Measurements from ENCODE around the gene TMEFF2.

The TMEFF2 gene

DNA sequence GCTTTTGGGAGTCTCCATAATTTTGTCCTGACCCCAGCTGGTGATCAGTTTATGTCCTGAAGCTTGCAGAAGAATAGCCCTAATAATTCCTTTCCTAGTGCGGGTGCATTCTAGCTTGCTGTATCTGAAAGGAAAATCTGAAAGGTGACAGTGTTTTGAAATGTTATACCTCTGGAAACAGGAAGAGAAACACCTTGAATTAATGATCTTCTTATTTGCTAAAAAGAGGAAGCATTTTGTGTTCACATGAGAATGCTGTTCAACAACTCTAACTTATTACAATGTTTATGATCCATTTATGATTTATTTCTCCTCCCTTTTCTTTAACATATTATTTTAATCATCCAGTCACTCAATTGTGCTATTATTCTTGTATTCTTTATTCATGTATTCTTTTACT lies 280.9 kb downstream of the TMEFF2 start:
- H3K4me1 ChIP-seq (ENCODE audit: control insufficient read depth, insufficient read depth, low read length), result no peaks in the 10 kb centered on the region
- H3K9me3 ChIP-seq (ENCODE audit: control insufficient read depth, low read length), result no peaks in the 10 kb centered on the region
- no peak overlapping the region for H3K9ac ChIP-seq (ENCODE audit: low read length)
- H3K36me3 ChIP-seq (ENCODE audit: control insufficient read depth, insufficient read depth, low read length), result no peaks in the 10 kb centered on the region
- no peak overlapping the region for H3K4me3 ChIP-seq (ENCODE audit: low read length)
- no peaks in the 10 kb centered on the region for H3K27me3 ChIP-seq (ENCODE audit: control insufficient read depth, insufficient read depth, low read length)

- Histone ChIP-seq H3K9me3 (ENCODE audit: control insufficient read depth, low read length) (no peaks in the 10 kb centered on the region), H3K9ac (ENCODE audit: low read length) (no peak overlapping the region), H3K4me1 (ENCODE audit: control insufficient read depth, insufficient read depth, low read length) (no peaks in the 10 kb centered on the region), H3K4me3 (ENCODE audit: low read length) (no peak overlapping the region), H3K27me3 (ENCODE audit: control insufficient read depth, insufficient read depth, low read length) (no peaks in the 10 kb centered on the region), H3K36me3 (ENCODE audit: control insufficient read depth, insufficient read depth, low read length) (no peaks in the 10 kb centered on the region)
These were observed 282.0 kb downstream of the TMEFF2 start for GRCh38 chr2:191912764-191913163.

DNA sequence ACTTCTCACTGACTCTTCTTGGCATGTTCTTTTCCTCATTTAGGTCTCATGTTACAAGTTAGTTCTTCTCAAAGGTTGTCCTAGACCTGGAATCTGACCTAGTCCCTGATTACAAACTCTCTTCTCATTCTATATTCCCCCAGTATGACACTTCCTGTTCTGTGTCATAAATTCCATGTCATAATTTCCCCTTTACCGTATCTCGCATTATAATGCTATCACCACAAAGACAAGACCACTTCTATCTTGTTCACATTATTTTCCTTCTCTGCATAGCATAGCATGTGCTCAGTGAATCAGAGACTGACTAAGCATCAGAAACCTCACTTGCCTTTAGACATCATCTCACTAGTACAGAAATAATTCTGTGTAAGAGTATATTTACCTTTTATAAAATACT lies 284.2 kb downstream of the TMEFF2 start:
- Histone ChIP-seq H3K4me1 (ENCODE audit: control insufficient read depth, insufficient read depth, low read length) (no peaks in the 10 kb centered on the region), H3K27me3 (ENCODE audit: control insufficient read depth, insufficient read depth, low read length) (no peaks in the 10 kb centered on the region), H3K9me3 (ENCODE audit: control insufficient read depth, low read length) (no peaks in the 10 kb centered on the region)

GRCh38 chr2:191908874-191909273 lies 285.9 kb downstream of the TMEFF2 start:
- Histone ChIP-seq H3K4me1 (ENCODE audit: control insufficient read depth, insufficient read depth, low read length) (no peaks in the 10 kb centered on the region), H3K9ac (ENCODE audit: low read length) (no peak overlapping the region), H3K4me3 (ENCODE audit: low read length) (no peak overlapping the region), H3K36me3 (ENCODE audit: control insufficient read depth, insufficient read depth, low read length) (no peaks in the 10 kb centered on the region), H3K27me3 (ENCODE audit: control insufficient read depth, insufficient read depth, low read length) (no peaks in the 10 kb centered on the region), H3K9me3 (ENCODE audit: control insufficient read depth, low read length) (no peaks in the 10 kb centered on the region)

More for the DNA sequence above, 284.2 kb downstream of the TMEFF2 start:
- Histone ChIP-seq H3K9ac (ENCODE audit: low read length) (no peak overlapping the region), H3K36me3 (ENCODE audit: control insufficient read depth, insufficient read depth, low read length) (no peaks in the 10 kb centered on the region), H3K4me3 (ENCODE audit: low read length) (no peak overlapping the region)

GRCh38 chr2:191907545-191907944 lies 287.2 kb downstream of the TMEFF2 start:
- H3K4me3 ChIP-seq (ENCODE audit: low read length), result no peak overlapping the region
- no peaks in the 10 kb centered on the region for H3K27me3 ChIP-seq (ENCODE audit: control insufficient read depth, insufficient read depth, low read length)
- no peaks in the 10 kb centered on the region for H3K4me1 ChIP-seq (ENCODE audit: control insufficient read depth, insufficient read depth, low read length)
- H3K9ac ChIP-seq (ENCODE audit: low read length), result no peak overlapping the region
- no peaks in the 10 kb centered on the region for H3K9me3 ChIP-seq (ENCODE audit: control insufficient read depth, low read length)
- no peaks in the 10 kb centered on the region for H3K36me3 ChIP-seq (ENCODE audit: control insufficient read depth, insufficient read depth, low read length)

- Histone ChIP-seq H3K36me3 (ENCODE audit: control insufficient read depth, insufficient read depth, low read length) (no peaks in the 10 kb centered on the region), H3K27me3 (ENCODE audit: control insufficient read depth, insufficient read depth, low read length) (no peaks in the 10 kb centered on the region), H3K4me3 (ENCODE audit: low read length) (no peak overlapping the region), H3K4me1 (ENCODE audit: control insufficient read depth, insufficient read depth, low read length) (no peaks in the 10 kb centered on the region), H3K9me3 (ENCODE audit: control insufficient read depth, low read length) (no peaks in the 10 kb centered on the region), H3K9ac (ENCODE audit: low read length) (no peak overlapping the region)
These were observed 287.6 kb downstream of the TMEFF2 start for GRCh38 chr2:191907091-191907490.

DNA sequence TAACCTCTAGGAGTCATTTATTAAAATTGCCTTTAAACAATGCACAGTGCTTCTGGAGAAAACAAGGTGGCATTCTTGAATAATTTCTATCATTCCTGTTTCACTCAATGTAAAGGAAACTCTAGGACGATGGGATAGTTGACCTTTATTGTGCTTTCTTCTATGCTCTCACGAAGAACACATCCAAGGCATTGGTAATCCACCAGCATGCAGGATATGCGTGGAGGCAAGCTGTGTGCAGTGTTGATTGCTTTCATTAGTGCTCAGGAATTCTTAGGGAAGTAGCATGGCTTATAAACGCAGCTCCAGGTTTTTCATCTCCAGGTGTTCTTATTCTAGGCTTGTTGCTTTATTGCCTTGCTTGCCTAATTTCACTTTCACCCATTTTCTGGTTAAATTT lies 289.4 kb downstream of the TMEFF2 start:
- no peaks in the 10 kb centered on the region for H3K9me3 ChIP-seq (ENCODE audit: control insufficient read depth, low read length)
- no peaks in the 10 kb centered on the region for H3K27me3 ChIP-seq (ENCODE audit: control insufficient read depth, insufficient read depth, low read length)
- no peak overlapping the region for H3K9ac ChIP-seq (ENCODE audit: low read length)
- no peaks in the 10 kb centered on the region for H3K4me1 ChIP-seq (ENCODE audit: control insufficient read depth, insufficient read depth, low read length)
- H3K36me3 ChIP-seq (ENCODE audit: control insufficient read depth, insufficient read depth, low read length), result no peaks in the 10 kb centered on the region
- H3K4me3 ChIP-seq (ENCODE audit: low read length), result no peak overlapping the region

- Histone ChIP-seq H3K4me1 (ENCODE audit: control insufficient read depth, insufficient read depth, low read length) (no peaks in the 10 kb centered on the region), H3K36me3 (ENCODE audit: control insufficient read depth, insufficient read depth, low read length) (no peaks in the 10 kb centered on the region), H3K9me3 (ENCODE audit: control insufficient read depth, low read length) (no peaks in the 10 kb centered on the region), H3K4me3 (ENCODE audit: low read length) (no peak overlapping the region), H3K9ac (ENCODE audit: low read length) (no peak overlapping the region), H3K27me3 (ENCODE audit: control insufficient read depth, insufficient read depth, low read length) (no peaks in the 10 kb centered on the region)
These were observed 293.7 kb downstream of the TMEFF2 start for GRCh38 chr2:191901031-191901430.

DNA sequence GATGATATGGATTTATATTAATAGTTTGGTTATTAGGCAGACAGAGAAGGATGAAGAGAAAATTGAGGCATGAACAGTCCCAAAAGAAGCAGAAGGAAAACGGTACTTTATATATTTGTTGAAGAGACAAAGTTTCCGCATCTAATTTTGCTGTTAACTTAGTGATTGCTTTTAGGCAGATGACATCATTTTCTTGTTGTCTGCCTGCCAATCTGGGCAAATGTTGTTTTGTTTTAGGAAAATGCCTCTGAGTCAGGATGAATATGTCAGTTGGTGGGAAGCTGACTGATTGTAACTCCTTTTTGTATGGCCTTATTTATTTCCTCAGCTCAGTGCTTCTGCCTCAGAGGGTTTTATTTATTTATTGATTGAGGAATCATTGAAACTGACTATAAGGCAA lies 295.3 kb downstream of the TMEFF2 start:
- H3K4me1 ChIP-seq (ENCODE audit: control insufficient read depth, insufficient read depth, low read length), result no peaks in the 10 kb centered on the region
- no peaks in the 10 kb centered on the region for H3K36me3 ChIP-seq (ENCODE audit: control insufficient read depth, insufficient read depth, low read length)
- no peak overlapping the region for H3K9ac ChIP-seq (ENCODE audit: low read length)
- H3K9me3 ChIP-seq (ENCODE audit: control insufficient read depth, low read length), result no peaks in the 10 kb centered on the region
- H3K27me3 ChIP-seq (ENCODE audit: control insufficient read depth, insufficient read depth, low read length), result no peaks in the 10 kb centered on the region
- H3K4me3 ChIP-seq (ENCODE audit: low read length), result no peak overlapping the region

All from mucosa of stomach (tissue), 1 donor.